OCI-LY7 (cell line): ENCODE results near the gene MAVS. TPM values are rescaled to one million over a fixed set of nuclear protein-coding genes. Genes with fewer than 3 reads are reported as not detected.

ENCODE experiments used
- BruUV-seq: library from RNA; stranded (reverse); fragments of 400-500 nt; replicated peaks from 2 replicates; lab custom pipeline; 2021; lab: Mats Ljungman, UMichigan
- CTCF ChIA-PET: fragments of 300-600 bp; sonication (Branson Sonifier 250); formaldehyde crosslinking; loops from one replicate; lab custom pipeline; 2022; ENCODE audit warnings: antibody characterized with exemption; ENCODE audit not compliant: unreplicated experiment; lab: Charles Lee
- POLR2A ChIA-PET: fragments of 300-600 bp; sonication (Branson Sonifier 250); formaldehyde crosslinking; loops from one replicate; lab custom pipeline; 2022; ENCODE audit warnings: antibody characterized with exemption; lab: Charles Lee
- DNase-seq: peaks from one replicate; pipeline ENCODE4 v3.0.0-alpha.2; 2015; ENCODE audit warnings: low spot score
- H2AFZ ChIP-seq: fragments of 200-600 bp; sonication (generic), shearing (Covaris generic); 2 replicates; pipeline ENCODE4 v1.6.1; 2014; ENCODE audit warnings: mild to moderate bottlenecking, antibody characterized with exemption, low read length, moderate library complexity
- H3K27ac ChIP-seq: fragments of 200-600 bp; sonication (generic); 2 replicates; pipeline ENCODE4 v1.5.1; 2014; ENCODE audit warnings: mixed run types, low read depth, mild to moderate bottlenecking, moderate library complexity, low read length, inconsistent platforms; ENCODE audit not compliant: poor library complexity, severe bottlenecking
- H3K36me3 ChIP-seq: fragments of 200-600 bp; sonication (generic); 2 replicates; pipeline ENCODE4 v1.6.1; 2014; ENCODE audit warnings: mild to moderate bottlenecking, antibody characterized with exemption, low read length, moderate library complexity, mixed read lengths; ENCODE audit not compliant: insufficient read depth
- H3K4me1 ChIP-seq: fragments of 200-600 bp; sonication (generic); 2 replicates; pipeline ENCODE4 v1.5.1; 2014; ENCODE audit warnings: mild to moderate bottlenecking, low read length; ENCODE audit not compliant: insufficient read depth, poor library complexity, severe bottlenecking
- H3K4me2 ChIP-seq: fragments of 200-600 bp; sonication (generic); 2 replicates; pipeline ENCODE4 v1.6.1; 2014; ENCODE audit warnings: mild to moderate bottlenecking, low read length
- H3K4me3 ChIP-seq: fragments of 200-600 bp; sonication (generic); 2 replicates; pipeline ENCODE4 v1.5.1; 2014; ENCODE audit warnings: mild to moderate bottlenecking, low read depth, low read length; ENCODE audit not compliant: poor library complexity, severe bottlenecking
- H3K79me2 ChIP-seq: fragments of 200-600 bp; sonication (generic); 2 replicates; pipeline ENCODE4 v1.6.1; 2016; ENCODE audit warnings: low read depth, mild to moderate bottlenecking, low read length, moderate library complexity, mixed read lengths; ENCODE audit not compliant: insufficient read depth
- H3K9me2 ChIP-seq: fragments of 200-600 bp; sonication (generic); 2 replicates; pipeline ENCODE4 v1.6.1; 2016; ENCODE audit warnings: mild to moderate bottlenecking, low read length, mixed read lengths; ENCODE audit not compliant: insufficient read depth
- H3K9me3 ChIP-seq: fragments of 200-600 bp; sonication (generic); 2 replicates; pipeline ENCODE4 v1.6.1; 2014; ENCODE audit warnings: mild to moderate bottlenecking, mixed run types, low read length, mixed read lengths
- H4K20me1 ChIP-seq: fragments of 200-600 bp; sonication (generic); 2 replicates; pipeline ENCODE4 v1.6.1; 2014; ENCODE audit warnings: mild to moderate bottlenecking, antibody characterized with exemption, low read length, moderate library complexity, mixed read lengths; ENCODE audit not compliant: insufficient read depth
- EZH2phosphoT487 ChIP-seq: fragments of 200-600 bp; sonication (generic); IDR thresholded peaks from 2 replicates; pipeline ENCODE4 v1.6.1; 2018; ENCODE audit warnings: low read depth, borderline replicate concordance, mild to moderate bottlenecking, mixed run types, antibody characterized with exemption, low read length, moderate library complexity, mixed read lengths
- intact Hi-C: fragments of 100-400 bp; cut with micrococcal nuclease; formaldehyde crosslinking; loops from one replicate; pipeline ENCODE4 v1.10.0; 2022; ENCODE audit not compliant: unreplicated experiment
- total RNA-seq, 2 experiments: library from RNA; depleted of rRNA in 1 of 2; stranded (reverse); fragments of >200 nt in 1 of 2; shearing (Covaris generic) in 1 of 2; gene quantifications; 2 replicates each; pipeline ENCODE4 v1.2.3, GENCODE V29; 2014 to 2022
- TF ChIP-seq, protein P1 (sequence below): fragments of 200-600 bp; sonication (generic); conservative IDR thresholded peaks from 2 replicates; pipeline ENCODE4 v1.5.1; 2014; ENCODE audit warnings: mild to moderate bottlenecking, antibody characterized with exemption, low read length, moderate library complexity, mixed read lengths

Gene MAVS
- total RNA-seq, 2 experiments from 2014 or later: 19.8 to 35.5 TPM

- no peaks in the 10 kb centered on the region for H4K20me1 ChIP-seq
- ChIA-PET POLR2A (interaction anchor here (0.6 kb wide), 1 partner anchor 19 kb away, joined by 8 read pairs; no protein-coding TSS in a partner anchor), CTCF (no interaction called here)
- H3K4me2 ChIP-seq: no peak overlapping the region
- H3K4me3 ChIP-seq: no peak overlapping the region
- H3K79me2 ChIP-seq: no peaks in the 10 kb centered on the region
- no peak overlapping the region for H3K27ac ChIP-seq
- H3K4me1 ChIP-seq: no peaks in the 10 kb centered on the region
- DNase-seq: no peak
- no peaks in the 10 kb centered on the region for H3K9me2 ChIP-seq
- intact Hi-C loops: no loop called here
- H3K36me3 ChIP-seq: peaks cover 73% of the 10 kb centered on the region
- no peak overlapping the region for H2AFZ ChIP-seq
- no peak for TF ChIP-seq EZH2phosphoT487
- TF ChIP-seq, protein P1, sequence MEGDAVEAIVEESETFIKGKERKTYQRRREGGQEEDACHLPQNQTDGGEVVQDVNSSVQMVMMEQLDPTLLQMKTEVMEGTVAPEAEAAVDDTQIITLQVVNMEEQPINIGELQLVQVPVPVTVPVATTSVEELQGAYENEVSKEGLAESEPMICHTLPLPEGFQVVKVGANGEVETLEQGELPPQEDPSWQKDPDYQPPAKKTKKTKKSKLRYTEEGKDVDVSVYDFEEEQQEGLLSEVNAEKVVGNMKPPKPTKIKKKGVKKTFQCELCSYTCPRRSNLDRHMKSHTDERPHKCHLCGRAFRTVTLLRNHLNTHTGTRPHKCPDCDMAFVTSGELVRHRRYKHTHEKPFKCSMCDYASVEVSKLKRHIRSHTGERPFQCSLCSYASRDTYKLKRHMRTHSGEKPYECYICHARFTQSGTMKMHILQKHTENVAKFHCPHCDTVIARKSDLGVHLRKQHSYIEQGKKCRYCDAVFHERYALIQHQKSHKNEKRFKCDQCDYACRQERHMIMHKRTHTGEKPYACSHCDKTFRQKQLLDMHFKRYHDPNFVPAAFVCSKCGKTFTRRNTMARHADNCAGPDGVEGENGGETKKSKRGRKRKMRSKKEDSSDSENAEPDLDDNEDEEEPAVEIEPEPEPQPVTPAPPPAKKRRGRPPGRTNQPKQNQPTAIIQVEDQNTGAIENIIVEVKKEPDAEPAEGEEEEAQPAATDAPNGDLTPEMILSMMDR: no peak
- peaks cover 6% of the 10 kb centered on the region; the same call in 1 of the 2 replicates for H3K9me3 ChIP-seq
- no TSS peak for BruUV-seq
Observed at GRCh38 chr20:3864518-3864917, 17.9 kb downstream of the MAVS start.

DNA sequence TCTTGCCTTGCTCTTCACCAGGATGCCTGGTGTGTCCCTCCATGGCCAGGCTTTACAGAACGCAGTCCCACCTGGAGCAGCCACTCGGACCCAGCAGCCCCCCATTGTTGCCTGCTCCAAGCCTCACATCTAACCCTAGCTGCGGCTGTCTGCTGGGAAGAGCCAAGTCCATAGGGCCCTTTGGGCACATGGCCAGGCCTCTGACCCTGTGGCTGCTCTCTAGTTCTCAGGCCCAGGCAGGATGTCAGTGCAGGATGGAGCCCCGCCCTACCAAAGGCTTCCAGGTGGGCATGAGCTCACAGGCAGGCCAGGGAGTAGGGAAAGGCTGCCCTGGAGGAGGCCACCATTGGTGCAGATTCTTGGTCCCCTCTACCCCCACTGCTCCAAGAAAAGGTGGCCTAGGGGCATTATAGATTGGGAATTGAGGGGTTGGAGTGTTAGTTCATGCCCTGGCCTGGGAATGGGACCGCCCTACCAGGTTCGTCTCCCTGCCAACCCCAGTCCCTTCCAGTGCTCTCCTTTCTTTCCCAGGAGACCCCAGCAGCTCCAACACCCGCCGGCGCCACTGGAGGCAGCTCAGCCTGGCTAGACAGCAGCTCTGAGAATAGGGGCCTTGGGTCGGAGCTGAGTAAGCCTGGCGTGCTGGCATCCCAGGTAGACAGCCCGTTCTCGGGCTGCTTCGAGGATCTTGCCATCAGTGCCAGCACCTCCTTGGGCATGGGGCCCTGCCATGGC, 18.7 kb downstream of the MAVS start:
- H3K4me1 ChIP-seq: no peaks in the 10 kb centered on the region
- intact Hi-C loops: no loop called here
- H4K20me1 ChIP-seq: no peaks in the 10 kb centered on the region
- ChIA-PET POLR2A (interaction anchor here (0.5 kb wide), 1 partner anchor 21 kb away, joined by 3 read pairs; no protein-coding TSS in a partner anchor), CTCF (no interaction called here)
- no peak for DNase-seq
- no peak overlapping the region for H3K27ac ChIP-seq
- peaks cover 6% of the 10 kb centered on the region; the same call in 1 of the 2 replicates for H3K9me3 ChIP-seq
- BruUV-seq: no TSS peak
- H3K9me2 ChIP-seq: no peaks in the 10 kb centered on the region
- no peak overlapping the region for H2AFZ ChIP-seq
- TF ChIP-seq EZH2phosphoT487: no peak
- TF ChIP-seq, protein P1: no peak
- no peak overlapping the region for H3K4me2 ChIP-seq
- H3K79me2 ChIP-seq: no peaks in the 10 kb centered on the region
- H3K4me3 ChIP-seq: no peak overlapping the region
- H3K36me3 ChIP-seq: peaks cover 70% of the 10 kb centered on the region

GRCh38 chr20:3865887-3866407, 19.3 kb downstream of the MAVS start:
- Histone ChIP-seq H2AFZ (no peak overlapping the region), H3K36me3 (peaks cover 70% of the 10 kb centered on the region), H3K4me2 (no peak overlapping the region), H3K9me2 (no peaks in the 10 kb centered on the region), H4K20me1 (no peaks in the 10 kb centered on the region), H3K9me3 (peaks cover 6% of the 10 kb centered on the region; the same call in 1 of the 2 replicates), H3K4me3 (no peak overlapping the region), H3K79me2 (no peaks in the 10 kb centered on the region), H3K4me1 (no peaks in the 10 kb centered on the region), H3K27ac (no peak overlapping the region)
- no TSS peak for BruUV-seq
- TF ChIP-seq EZH2phosphoT487: no peak
- TF ChIP-seq, protein P1: no peak
- ChIA-PET CTCF (no interaction called here), POLR2A (no interaction called here)
- no peak for DNase-seq
- intact Hi-C loops: no loop called here
